HG02571 (cell line): ENCODE measurements around the gene TPK1.
"Not testable (repeated sequence)": the region's sequence is repeated elsewhere in the genome, so short reads cannot be mapped to it uniquely, and the experiment has no call there.

Experiments used
- ATAC-seq: cut with Tn5 transposase; IDR thresholded peaks from one replicate; pipeline ENCODE4 v1.9.1; 2021; ENCODE audit warnings: mild to moderate bottlenecking, moderate library complexity; ENCODE audit not compliant: unreplicated experiment

TPK1 gene

DNA sequence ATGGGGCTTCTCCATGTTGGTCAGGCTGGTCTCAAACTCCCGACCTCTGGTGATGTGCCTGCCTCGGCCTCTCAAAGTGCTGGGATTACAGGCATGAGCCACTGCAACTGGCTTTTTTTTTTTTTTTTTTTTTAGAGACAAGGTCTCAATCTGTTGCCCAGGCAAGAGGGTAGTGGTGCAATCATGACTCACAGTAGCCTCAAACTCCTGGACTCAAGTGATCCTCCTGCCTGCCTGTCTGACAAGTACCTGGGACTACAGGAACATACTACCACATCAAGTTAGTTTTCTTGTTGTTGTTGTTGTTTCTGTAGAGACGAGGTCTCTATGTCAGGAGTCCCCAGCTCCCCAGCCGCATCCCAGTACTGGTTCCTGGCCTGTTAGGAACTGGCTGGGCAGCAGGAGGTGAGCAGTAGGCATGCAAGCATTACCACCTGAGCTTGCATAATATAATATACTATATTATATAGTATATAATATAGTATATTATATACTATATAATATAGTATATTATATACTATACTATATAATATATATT lies 55.7 kb downstream of the TPK1 start:
- no peak for ATAC-seq

DNA sequence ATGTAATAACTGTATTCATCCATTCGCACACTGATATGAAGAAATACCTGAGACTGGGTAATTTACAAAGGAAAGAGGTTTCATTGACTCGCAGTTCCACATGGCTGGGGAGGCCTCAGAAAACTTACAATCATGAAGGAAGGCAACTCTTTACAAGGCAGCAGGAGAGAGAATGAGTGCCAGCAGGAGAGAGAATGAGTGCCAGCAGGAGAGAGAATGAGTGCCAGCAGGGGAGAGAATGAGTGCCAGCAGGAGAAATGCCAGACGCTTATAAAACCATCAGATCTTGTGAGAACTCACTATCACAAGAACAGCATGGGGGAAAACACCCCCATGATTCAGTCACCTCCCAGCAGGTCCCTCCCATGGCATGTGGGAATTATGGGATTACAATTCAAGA lies 58.0 kb downstream of the TPK1 start:
- not testable (repeated sequence) for ATAC-seq

DNA sequence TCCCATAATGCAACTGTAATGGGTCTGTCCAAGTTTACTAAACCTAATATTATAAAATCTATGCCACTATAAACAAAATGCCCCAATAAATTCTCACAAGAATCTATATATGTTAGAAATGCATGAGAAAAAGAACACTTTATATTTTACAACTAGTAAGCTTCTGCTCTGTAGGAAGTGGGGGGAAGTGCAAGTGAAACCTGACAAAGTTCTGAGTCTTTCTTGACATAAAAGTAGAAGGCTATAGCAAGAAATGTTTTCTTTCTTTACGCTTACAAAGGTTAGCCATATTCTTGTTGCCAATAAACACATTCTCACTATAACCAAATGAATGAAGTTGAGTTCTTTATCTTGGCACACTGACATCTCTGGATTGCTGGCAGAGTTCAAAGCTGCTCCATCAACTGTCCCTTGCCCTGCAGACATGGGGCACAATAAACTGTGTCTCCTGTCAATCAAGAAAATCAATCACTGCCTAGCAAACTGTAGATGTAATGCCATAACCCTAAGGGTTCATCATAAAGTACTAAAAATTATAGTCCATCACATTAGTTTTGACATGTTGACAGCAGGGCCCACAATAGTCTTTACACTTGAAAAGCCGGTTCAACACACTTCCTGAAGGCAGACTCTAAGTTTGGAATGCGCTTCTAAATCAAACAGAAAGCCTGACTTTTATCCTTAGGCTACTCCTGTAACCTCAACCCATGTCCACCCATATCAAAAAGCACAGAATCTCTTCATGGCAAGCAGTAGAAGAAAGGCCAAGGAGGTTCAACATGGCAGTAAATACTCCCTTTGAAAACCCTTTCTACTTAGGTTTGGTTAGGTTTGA lies 58.6 kb downstream of the TPK1 start:
- ATAC-seq: no peak

DNA sequence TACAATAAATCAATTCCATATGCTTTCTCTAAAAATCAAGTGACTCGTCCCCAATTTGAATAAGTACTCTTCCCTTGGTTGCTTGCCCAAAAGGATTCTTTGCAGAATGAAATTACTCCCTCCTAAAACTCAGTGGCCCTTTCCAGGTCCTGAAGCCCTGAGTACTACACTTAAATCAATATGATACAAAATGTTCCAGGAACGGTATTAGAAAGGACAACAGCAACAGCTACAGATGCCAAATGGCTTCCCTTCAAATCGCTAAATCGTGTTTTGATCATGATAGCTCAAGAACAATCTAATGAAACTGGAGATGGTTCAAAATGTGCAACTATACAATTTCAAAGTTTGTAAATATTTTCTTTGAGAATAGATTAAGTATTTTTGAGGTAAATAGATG lies 59.4 kb downstream of the TPK1 start:
- no peak for ATAC-seq

DNA sequence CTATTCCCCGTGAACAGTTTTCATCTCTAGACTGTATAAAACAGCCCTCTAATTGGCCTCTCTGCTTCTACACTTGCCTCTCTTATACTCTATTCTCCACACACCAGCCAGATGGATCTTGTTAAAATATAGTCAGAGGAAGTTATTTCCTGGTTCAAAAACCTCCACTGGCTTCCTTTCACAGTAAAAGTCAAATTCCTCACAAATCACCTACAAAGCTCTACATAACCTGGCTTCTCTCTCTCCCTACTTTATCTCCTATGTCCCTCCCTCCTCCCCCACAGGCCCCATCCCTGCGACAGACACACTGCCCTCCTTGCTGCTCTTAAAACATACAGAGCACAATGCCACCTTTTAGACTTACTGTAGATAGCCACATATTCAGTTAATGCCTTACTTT lies 60.1 kb downstream of the TPK1 start:
- ATAC-seq: no peak

DNA sequence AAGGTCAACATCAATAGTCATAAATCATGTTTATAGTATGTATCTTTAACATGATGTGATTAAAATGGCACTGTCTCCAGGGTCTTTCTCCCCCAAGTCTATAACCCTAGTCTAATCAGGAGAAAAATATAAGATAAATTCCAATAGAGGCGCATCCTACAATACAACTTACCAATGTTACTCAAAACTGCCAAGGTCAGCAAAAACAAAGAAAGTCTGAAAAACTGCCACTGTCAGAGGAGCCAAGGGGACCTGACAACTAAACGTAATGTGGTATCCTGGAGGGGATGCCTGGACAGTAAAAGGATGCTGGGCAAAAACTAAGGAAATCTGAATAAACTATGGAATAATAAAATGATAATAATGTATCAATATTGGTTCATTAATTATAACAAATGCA lies 63.9 kb downstream of the TPK1 start:
- no peak for ATAC-seq

DNA sequence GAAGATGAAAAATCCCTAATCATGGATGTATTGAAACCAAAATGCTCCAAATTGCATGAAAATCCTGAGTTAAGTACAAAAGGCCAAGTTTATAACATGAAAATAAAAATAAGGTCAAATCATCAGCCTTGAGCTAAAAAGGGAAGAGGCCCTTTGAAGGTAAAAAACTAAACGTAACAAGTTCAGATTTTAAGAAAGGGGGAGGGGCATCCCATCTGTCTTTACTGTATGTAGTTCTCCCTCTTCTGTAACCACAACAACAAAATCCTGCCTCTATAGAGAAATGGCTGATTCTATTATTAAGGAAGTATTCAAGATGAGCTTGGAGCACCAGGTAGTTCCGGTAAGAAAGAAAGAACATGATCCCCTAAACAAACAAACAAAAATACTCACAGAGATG lies 64.7 kb downstream of the TPK1 start:
- no peak for ATAC-seq

DNA sequence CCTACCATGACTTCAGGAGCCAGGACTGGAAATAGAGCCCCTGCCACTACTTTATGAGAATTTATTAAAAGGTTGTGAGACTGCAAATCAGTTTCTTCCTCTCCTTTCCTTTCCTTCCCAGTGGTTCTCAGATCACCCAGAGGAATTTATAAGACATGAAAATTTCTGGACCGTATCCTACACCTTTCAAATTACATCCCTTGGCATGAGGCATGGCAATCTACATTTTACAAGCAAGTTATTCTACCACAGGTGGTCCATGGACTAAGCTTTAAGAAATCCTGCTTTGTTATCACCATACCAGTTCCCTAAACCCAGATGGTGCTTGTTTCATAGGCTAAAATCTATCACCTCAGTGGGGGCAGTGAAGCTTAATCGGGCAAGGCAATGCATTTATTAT lies 66.5 kb downstream of the TPK1 start:
- no peak for ATAC-seq

DNA sequence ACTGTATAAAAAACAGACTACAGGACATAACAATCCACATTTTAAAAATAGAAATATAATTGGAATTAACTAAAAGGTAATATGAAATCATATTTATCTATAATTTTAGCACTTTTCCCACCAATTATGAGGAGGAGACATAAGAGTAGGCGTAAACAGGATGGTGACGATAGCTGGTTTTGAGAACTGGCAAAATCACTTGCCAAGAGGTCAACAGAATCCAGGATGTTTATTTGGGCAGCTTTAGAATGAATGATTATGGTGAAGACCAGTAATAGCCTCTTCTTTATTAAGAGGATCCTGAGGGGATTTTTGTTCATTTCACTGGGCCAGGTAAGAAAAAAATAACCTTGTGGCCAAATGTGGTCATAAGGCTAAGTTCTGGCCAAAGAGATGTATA lies 67.2 kb downstream of the TPK1 start:
- no peak for ATAC-seq

DNA sequence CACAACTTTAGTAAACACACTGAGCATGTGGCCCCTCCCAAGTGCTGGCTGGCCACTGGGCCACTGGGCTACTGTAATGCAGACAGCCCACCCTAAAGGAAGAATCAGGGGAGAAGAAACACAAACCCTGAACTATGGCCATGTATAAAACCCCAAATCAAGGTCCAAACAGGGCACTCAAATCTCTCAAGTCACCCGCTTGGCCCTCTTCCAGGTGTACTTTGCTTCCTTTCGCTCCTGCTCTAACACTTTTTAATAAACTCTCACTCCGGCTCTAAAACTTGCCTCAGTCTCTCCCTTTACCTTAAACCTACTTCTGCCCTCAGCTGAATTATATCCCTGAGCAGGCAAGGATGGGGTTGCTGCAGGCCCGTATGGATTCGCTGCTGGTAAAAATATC lies 72.6 kb downstream of the TPK1 start:
- ATAC-seq: no peak

DNA sequence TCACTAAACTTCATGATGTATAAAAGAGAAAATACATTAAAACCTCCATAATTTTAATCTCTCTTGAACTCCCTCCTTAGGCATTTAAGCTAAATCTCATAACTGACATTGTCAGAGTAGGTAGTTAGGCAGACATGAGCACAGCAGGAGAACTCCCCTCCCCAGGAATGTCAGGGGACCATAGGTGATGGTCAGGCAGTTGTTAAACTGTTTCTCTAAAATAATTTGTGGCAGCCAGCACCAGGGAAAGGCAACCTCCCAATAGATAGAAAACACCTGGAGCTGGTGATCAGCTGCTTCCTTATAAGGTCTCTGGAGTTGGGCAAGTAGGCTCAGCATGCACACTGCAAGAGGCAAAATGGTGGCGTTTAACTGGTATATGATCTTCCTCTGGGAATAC lies 73.0 kb downstream of the TPK1 start:
- ATAC-seq: no peak

DNA sequence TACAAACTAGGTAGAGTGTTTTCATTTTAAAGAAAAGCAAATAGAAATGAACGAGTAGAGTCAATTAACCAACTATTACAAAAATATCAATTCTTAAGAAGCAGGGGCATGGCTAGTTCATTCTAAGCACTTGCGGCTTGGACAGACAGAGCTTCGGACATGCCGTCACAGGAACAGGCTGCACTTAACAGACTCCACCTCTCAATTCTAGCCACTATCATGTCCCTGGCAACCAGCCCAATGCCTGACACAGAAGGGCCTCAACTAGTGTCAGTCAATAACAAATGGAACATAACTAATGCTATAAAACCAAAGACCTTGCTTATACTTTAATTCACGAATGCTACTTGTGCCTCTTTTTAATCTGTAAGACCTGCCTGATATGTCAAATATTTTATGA lies 74.4 kb downstream of the TPK1 start:
- no peak for ATAC-seq

DNA sequence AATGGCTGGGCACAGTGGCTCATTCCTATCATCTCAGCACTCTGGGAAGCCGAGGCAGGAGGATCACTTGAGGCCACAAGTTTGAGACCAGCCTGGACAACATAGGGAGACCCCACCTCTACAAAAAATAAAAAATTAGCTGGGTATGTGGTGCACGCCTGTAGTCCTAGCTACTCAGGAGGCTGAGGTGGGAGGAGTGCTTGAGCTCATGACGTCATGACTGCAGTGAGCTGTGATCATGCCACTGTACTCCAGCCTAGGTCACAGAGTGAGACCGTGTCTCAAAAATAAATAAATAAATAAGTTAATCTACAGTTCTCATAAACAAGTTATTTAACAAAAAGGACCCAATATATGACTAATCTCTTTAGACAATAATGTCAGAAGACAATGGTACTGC lies 76.2 kb downstream of the TPK1 start:
- ATAC-seq: no peak

DNA sequence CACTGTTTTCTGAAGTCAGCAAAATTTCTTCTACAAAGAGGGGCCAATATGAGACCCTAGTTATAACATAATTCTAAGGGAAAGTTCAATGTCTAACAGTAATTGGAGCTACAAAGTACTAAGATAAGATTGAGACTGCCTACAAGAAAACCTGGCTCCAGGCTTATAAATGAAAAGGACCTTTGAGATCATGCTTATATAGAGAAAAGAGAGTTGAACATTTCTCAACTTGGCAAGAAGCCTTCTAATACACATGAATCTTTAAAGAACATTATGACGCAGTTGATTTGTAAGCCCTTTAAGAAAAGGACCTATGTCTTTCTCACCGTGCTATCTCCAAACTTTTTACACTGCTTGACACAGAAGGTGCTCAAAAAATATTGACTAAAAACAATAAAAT lies 87.9 kb downstream of the TPK1 start:
- ATAC-seq: no peak

DNA sequence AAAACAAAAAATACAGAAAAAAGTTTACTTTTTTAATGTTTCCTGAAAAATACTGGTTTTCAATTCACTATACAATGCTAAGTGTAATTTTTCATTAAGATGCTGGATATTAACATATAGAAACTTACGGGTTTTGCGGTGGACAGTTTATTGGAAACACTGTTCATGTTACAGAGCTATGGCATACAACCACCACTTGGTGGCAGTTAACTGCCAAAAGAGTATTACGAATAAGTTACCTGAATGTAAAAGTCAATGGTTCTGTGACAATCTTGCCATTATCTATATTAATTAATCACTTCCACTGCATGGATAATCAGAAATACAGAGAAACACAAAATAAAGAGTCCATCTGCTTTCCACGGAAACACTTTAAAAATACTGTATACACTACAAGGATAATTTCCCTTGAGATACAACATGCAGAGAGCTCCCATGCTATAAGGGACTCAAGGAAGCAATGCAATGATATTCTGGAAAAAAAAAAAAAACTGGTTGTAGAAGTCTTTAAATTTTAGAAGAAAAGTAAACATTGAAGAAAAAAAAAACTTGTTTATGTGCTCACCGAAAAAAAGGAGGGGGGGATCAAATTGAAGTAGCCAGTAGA lies 97.0 kb downstream of the TPK1 start:
- peak; percentile 90 for ATAC-seq

DNA sequence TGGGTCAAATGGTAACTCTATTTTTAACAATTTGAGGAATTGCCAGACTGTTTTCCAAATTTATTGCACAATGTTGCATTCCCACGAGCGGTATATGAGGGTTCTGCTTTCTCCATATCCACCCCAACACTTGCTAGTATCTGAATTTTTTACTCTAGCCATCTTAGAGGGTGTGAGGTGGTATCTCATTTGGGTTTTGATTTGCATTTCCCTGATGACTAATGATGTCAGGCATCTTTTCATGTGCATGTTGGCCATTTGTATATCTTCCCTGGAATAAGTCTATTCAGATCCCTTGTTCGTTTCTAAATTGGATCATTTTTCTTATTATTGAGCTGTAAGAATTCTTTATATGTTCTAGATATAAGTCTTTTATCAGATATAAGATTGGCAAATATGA lies 97.7 kb downstream of the TPK1 start:
- ATAC-seq: no peak

DNA sequence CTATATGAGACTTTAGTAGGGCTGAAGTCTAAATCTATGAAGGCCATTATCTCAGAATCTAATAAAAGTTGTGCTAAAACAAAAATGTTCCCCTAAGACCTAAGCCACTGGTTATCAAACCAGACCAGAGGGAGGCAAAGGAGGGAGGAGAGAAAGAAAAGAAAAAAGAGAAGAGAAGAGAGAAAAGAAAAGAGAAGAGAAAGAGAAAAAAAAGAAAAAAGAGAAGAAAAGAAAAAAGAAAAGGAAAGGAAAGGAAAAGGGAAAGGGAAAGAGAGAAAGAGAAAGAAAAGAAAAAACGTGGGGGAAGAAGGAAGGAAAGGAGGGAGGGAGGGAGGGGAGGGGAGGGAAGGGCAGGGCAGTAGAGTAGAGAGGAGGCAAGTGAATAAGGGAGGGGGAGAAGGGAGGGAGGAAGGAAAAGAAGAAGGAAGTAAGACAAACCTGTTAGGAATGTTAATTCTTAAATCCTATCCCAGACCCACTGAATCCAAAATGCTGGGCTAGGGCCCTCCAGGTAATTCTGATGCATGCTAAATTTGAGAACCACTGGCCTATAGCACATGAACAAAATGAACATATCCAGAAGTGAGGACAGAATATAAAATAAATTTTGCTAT lies 98.9 kb downstream of the TPK1 start:
- ATAC-seq: no peak

DNA sequence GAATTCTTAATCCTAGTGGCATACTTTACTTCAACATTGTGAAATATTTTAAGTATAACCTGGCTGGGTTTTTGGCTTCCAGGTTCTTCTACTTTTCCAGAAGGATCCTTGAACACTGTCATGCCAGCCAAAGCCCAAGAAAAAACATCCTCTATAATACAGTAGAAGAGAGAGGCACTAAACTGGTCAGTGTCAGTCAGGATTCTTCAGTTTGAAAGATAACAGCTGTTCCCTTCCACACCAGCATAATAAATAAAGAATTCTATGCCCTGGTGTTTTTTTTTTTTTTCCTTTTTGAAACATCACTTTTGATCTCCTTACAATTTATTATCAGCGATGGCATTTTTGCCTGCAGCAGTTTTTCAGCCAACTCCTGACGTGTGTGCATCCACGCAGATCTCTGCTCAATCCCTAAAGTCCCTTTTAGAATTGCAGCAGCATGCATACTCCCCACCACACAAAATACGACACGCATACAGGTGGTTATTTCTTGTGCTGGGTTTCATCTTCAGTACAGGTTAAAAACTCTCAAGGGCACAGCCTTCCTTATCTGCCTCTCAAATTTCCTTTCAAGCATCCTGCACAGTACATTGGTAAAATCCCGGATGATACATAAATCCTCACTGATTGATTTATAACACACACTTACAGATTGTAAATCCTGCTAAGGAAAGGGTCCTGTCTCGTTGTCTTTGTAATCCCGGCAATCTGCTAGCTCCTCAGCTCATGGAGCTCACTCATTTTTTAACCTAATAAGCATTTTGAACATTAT lies 100.2 kb downstream of the TPK1 start:
- ATAC-seq: no peak

DNA sequence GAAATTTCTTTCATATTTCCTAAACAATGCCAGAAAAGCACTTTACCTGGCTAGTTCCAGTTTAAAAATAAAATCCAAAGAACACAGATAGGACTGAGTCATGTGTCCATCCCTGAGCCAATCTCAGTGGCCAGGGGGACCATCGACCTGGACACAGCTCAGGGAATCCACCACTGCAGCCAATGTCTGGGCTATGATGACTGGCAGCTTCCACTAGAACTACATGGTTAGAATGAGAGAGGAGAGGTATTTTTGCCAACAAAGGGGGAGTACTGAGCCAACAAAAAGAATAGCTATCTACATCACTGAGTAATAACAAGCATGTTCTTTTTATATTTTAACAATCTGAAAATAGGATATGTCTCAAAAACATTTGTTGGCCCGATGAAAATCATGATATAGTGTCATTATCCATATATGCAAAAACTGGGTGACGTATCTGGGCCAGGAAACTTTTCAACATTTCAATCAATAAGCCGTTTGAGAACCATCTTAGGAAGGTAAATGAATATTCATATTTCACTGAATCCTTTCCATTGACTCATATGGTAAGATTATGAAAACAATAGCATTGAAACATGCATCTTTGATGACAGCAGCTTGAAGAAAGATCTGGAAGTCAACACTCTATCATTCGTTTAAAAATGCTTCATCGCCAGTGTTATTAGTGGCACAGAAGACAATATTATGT lies 104.0 kb downstream of the TPK1 start:
- ATAC-seq: no peak

DNA sequence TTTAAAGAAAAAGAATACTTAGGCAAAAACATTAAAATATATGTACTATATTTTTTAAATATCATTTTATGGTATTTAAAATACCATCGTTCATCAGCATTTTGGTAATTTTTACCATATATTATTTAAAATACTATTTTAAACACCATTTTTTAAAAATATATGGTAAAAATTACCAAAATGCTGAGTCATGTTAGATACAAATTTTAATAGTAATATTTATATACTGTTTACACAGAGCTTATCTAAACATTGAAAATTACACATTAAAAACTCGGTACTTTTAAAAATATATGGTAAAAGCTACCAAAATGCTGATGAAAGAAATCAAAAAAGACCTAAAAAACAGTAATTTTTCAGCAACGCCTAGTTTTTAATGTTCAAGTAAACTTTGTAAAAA lies 105.6 kb downstream of the TPK1 start:
- ATAC-seq: no peak

DNA sequence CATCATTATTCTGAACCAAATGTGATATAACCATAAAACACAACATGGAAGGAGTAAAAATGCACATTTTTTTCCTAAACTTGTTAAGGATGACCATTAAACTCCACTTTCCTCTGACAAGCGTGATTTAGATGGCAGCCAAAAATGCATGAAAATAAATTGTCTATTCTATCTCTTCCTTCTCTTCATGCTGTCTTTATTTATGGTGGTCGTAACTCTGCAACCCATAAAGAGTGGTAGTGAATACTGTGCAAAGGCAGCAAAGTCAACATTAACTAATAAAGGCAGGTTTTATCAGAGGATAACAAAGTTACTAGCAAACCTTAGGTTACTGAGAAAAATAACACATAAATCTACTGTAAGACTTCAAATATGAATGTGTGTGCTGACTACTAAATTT lies 106.6 kb downstream of the TPK1 start:
- ATAC-seq: no peak
